SK-N-SH treated with all-trans-retinoic acid at 6 μM for 48 hours (cell line): ENCODE data around the gene HHATL.

Experiments used
- ATAC-seq: fragments of 200-7000 bp; cut with Tn5 transposase; 3 replicates; pipeline ENCODE4 v1.9.1; 2020; ENCODE audit warnings: mild to moderate bottlenecking, moderate library complexity
- ARNTL ChIP-seq: fragments of 450-650 bp; formaldehyde crosslinking; IDR thresholded peaks from 2 replicates; pipeline ENCODE4 v1.5.0; 2020; ENCODE audit warnings: low read depth, mild to moderate bottlenecking, moderate library complexity, borderline replicate concordance
- BACH2 ChIP-seq: fragments of 250-450 bp; sonication (Bioruptor Pico); IDR thresholded peaks from 2 replicates; pipeline ENCODE4 v1.9.0; 2021; ENCODE audit warnings: mild to moderate bottlenecking, borderline replicate concordance
- CREB5 ChIP-seq: fragments of 250-450 bp; sonication (Bioruptor Pico); IDR thresholded peaks from 2 replicates; pipeline ENCODE4 v1.5.1; 2020; ENCODE audit warnings: low read depth, mild to moderate bottlenecking, moderate library complexity
- CSDC2 ChIP-seq: fragments of 250-450 bp; sonication (Bioruptor Pico); IDR thresholded peaks from 2 replicates; pipeline ENCODE4 v1.5.0; 2020; ENCODE audit warnings: mild to moderate bottlenecking, moderate library complexity
- ESRRG ChIP-seq: fragments of 250-450 bp; sonication (Bioruptor Pico); IDR thresholded peaks from 2 replicates; pipeline ENCODE4 v1.6.1; 2021; ENCODE audit warnings: mild to moderate bottlenecking
- GLIS3 ChIP-seq: fragments of 250-450 bp; sonication (Bioruptor Pico); IDR thresholded peaks from 2 replicates; pipeline ENCODE4 v1.5.0; 2020; ENCODE audit warnings: mild to moderate bottlenecking, moderate library complexity
- ISL1 ChIP-seq: fragments of 250-450 bp; sonication (Bioruptor Pico); IDR thresholded peaks from 2 replicates; pipeline ENCODE4 v2.1.2; 2022; ENCODE audit warnings: mild to moderate bottlenecking, moderate library complexity
- OSR1 ChIP-seq: fragments of 250-450 bp; sonication (Bioruptor Pico); IDR thresholded peaks from 2 replicates; pipeline ENCODE4 v1.8.0; 2022; ENCODE audit warnings: moderate library complexity, mild to moderate bottlenecking, inconsistent platforms
- PATZ1 ChIP-seq: fragments of 250-450 bp; sonication (Bioruptor Pico); IDR thresholded peaks from 2 replicates; pipeline ENCODE4 v1.8.0; 2020; ENCODE audit warnings: mild to moderate bottlenecking, moderate library complexity, borderline replicate concordance
- POU6F1 ChIP-seq: fragments of 250-450 bp; sonication (Bioruptor Pico); IDR thresholded peaks from 2 replicates; pipeline ENCODE4 v1.8.0; 2021; ENCODE audit warnings: low read depth, mild to moderate bottlenecking, moderate library complexity, borderline replicate concordance
- PPARA ChIP-seq: fragments of 250-450 bp; sonication (Bioruptor Pico); IDR thresholded peaks from 2 replicates; pipeline ENCODE4 v1.5.0; 2020; ENCODE audit warnings: mild to moderate bottlenecking, borderline replicate concordance
- SNAI2 ChIP-seq: fragments of 250-450 bp; sonication (Bioruptor Pico); IDR thresholded peaks from 2 replicates; pipeline ENCODE4 v1.5.0; 2020; ENCODE audit warnings: mild to moderate bottlenecking, moderate library complexity
- TCF4 ChIP-seq: fragments of 250-450 bp; sonication (Bioruptor Pico); IDR thresholded peaks from 2 replicates; pipeline ENCODE4 v1.8.0; 2021; ENCODE audit warnings: mild to moderate bottlenecking, moderate library complexity, borderline replicate concordance
- TOX ChIP-seq: fragments of 250-450 bp; sonication (Bioruptor Pico); IDR thresholded peaks from 2 replicates; pipeline ENCODE4 v1.8.0; 2021; ENCODE audit warnings: mild to moderate bottlenecking, moderate library complexity, borderline replicate concordance
- TSHZ2 ChIP-seq: fragments of 250-450 bp; sonication (Bioruptor Pico); IDR thresholded peaks from 2 replicates; pipeline ENCODE4 v1.5.0; 2020; ENCODE audit warnings: mild to moderate bottlenecking, moderate library complexity
- ZC3H10 ChIP-seq: fragments of 250-450 bp; sonication (Bioruptor Pico); IDR thresholded peaks from 2 replicates; pipeline ENCODE4 v1.5.1; 2021; ENCODE audit warnings: mild to moderate bottlenecking, moderate library complexity
- ZFP3 ChIP-seq: fragments of 250-450 bp; sonication (Bioruptor Pico); IDR thresholded peaks from 2 replicates; pipeline ENCODE4 v1.5.0; 2020; ENCODE audit warnings: mild to moderate bottlenecking, moderate library complexity
- ZFP30 ChIP-seq: fragments of 450-650 bp; formaldehyde crosslinking; IDR thresholded peaks from 2 replicates; pipeline ENCODE4 v1.5.0; 2022; ENCODE audit warnings: mild to moderate bottlenecking, moderate library complexity
- ZNF565 ChIP-seq: fragments of 450-650 bp; formaldehyde crosslinking; conservative IDR thresholded peaks from 2 replicates; pipeline ENCODE4 v1.5.0; 2020; ENCODE audit warnings: low read depth, mild to moderate bottlenecking, moderate library complexity
- ZNF70 ChIP-seq: fragments of 450-650 bp; formaldehyde crosslinking; IDR thresholded peaks from 2 replicates; pipeline ENCODE4 v1.5.0; 2020; ENCODE audit warnings: mild to moderate bottlenecking, moderate library complexity
- ZNF8 ChIP-seq: fragments of 450-650 bp; formaldehyde crosslinking; IDR thresholded peaks from 2 replicates; pipeline ENCODE4 v1.5.0; 2020; ENCODE audit warnings: mild to moderate bottlenecking, moderate library complexity

HHATL gene

GRCh38 chr3:42666022-42666421 is 36.6 kb downstream of the HHATL start:
- TF ChIP-seq ARNTL (no peak), ZC3H10 (CRISPR knock-in tag) (no peak), PPARA (CRISPR knock-in tag) (no peak), ZNF8 (no peak), ZFP3 (CRISPR knock-in tag) (no peak), TSHZ2 (CRISPR knock-in tag) (no peak), ZNF70 (CRISPR knock-in tag) (no peak), OSR1 (no peak), CREB5 (CRISPR knock-in tag) (no peak), ZFP30 (CRISPR knock-in tag) (no peak), ISL1 (no peak), TCF4 (CRISPR knock-in tag) (no peak)
- ATAC-seq = no peak

- no peak for TF ChIP-seq ISL1
- no peak for TF ChIP-seq ESRRG (CRISPR knock-in tag)
- no peak for TF ChIP-seq TOX
- no peak for TF ChIP-seq ZNF8
- no peak for TF ChIP-seq SNAI2 (CRISPR knock-in tag)
- no peak for TF ChIP-seq TCF4 (CRISPR knock-in tag)
- TF ChIP-seq CSDC2 (CRISPR knock-in tag) = no peak
- TF ChIP-seq BACH2 = no peak
- no peak for TF ChIP-seq ZFP30 (CRISPR knock-in tag)
- TF ChIP-seq POU6F1 (CRISPR knock-in tag) = no peak
- TF ChIP-seq PATZ1 (CRISPR knock-in tag) = no peak
- TF ChIP-seq ZNF565 = no peak
- no peak for TF ChIP-seq ZC3H10 (CRISPR knock-in tag)
- TF ChIP-seq CREB5 (CRISPR knock-in tag) = no peak
- TF ChIP-seq OSR1 = no peak
- no peak for TF ChIP-seq TSHZ2 (CRISPR knock-in tag)
- no peak for TF ChIP-seq GLIS3
- TF ChIP-seq ZNF70 (CRISPR knock-in tag) = no peak
- no peak for TF ChIP-seq ZFP3 (CRISPR knock-in tag)
- no peak for ATAC-seq
These were observed 37.3 kb downstream of the HHATL start for GRCh38 chr3:42665050-42665878.
